Progenitor cell of endocrine pancreas (in vitro differentiated cells): ENCODE results near the gene PRUNE2. TPM values are rescaled to one million over a fixed set of nuclear protein-coding genes. Genes with fewer than 3 reads are reported as not detected.
A peak's percentile ranks its signal among the peaks of the same experiment; 100 is the strongest.

Experiments
- DNase-seq: peaks from one replicate; pipeline ENCODE4 v3.0.0; 2021; ENCODE audit warnings: low spot score; ENCODE audit not compliant: unreplicated experiment
- H3K27ac Mint-ChIP-seq: 2 replicates; pipeline ENCODE4 v1.8.0; 2021; ENCODE audit warnings: mild to moderate bottlenecking, moderate library complexity, mixed read lengths
- H3K27me3 Mint-ChIP-seq: 2 replicates; pipeline ENCODE4 v1.8.0; 2021; ENCODE audit warnings: mixed read lengths
- H3K36me3 Mint-ChIP-seq: 2 replicates; pipeline ENCODE4 v1.8.0; 2022; ENCODE audit warnings: mixed read lengths; ENCODE audit not compliant: insufficient read depth
- H3K4me1 Mint-ChIP-seq: 2 replicates; pipeline ENCODE4 v1.8.0; 2021; ENCODE audit warnings: low read depth, mixed read lengths
- H3K4me3 Mint-ChIP-seq: 2 replicates; pipeline ENCODE4 v1.8.0; 2021; ENCODE audit warnings: low read depth, mild to moderate bottlenecking, moderate library complexity, mixed read lengths
- H3K9me3 Mint-ChIP-seq: 2 replicates; pipeline ENCODE4 v1.8.0; 2021; ENCODE audit warnings: low read depth, mixed read lengths
- total RNA-seq: library from RNA; stranded (reverse); gene quantifications from 2 replicates; pipeline ENCODE4 v1.2.1, GENCODE V29; 2021
- TF ChIP-seq, protein P1 (sequence below): fragments of 200-600 bp; sonication (generic); IDR thresholded peaks from one replicate; pipeline ENCODE4 v1.5.0; 2021; ENCODE audit warnings: antibody characterized with exemption, mild to moderate bottlenecking; ENCODE audit not compliant: unreplicated experiment

PRUNE2 gene
- total RNA-seq, 1 donor from 2014 or later, result 5.6 TPM

DNA sequence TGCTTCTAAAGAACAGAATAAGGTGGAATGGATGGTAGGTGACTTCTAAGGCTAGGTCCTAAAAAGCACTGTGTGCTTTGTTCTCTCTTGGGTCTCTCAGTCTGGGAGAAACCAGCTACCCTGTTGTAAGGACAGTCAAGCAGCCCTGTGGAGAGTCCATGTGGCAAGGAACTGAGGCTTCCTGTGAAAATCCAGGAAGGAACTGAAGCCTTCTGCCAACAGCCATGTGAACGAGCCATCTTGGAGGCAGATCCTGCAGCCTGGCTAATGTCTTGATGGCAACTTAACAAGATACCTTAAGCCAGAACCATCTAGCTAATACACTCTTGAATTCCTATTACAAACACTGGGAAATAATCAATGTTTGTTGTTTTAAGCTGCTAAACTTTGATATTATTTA lies 241.8 kb downstream of the PRUNE2 start:
- Mint-ChIP-seq H3K27me3 (no peaks in the 10 kb centered on the region), H3K9me3 (peaks cover 7% of the 10 kb centered on the region), H3K4me3 (no peak overlapping the region), H3K27ac (no peak overlapping the region), H3K4me1 (peaks cover 14% of the 10 kb centered on the region), H3K36me3 (peaks cover 2% of the 10 kb centered on the region)
- DNase-seq, result no peak
- TF ChIP-seq, protein P1, sequence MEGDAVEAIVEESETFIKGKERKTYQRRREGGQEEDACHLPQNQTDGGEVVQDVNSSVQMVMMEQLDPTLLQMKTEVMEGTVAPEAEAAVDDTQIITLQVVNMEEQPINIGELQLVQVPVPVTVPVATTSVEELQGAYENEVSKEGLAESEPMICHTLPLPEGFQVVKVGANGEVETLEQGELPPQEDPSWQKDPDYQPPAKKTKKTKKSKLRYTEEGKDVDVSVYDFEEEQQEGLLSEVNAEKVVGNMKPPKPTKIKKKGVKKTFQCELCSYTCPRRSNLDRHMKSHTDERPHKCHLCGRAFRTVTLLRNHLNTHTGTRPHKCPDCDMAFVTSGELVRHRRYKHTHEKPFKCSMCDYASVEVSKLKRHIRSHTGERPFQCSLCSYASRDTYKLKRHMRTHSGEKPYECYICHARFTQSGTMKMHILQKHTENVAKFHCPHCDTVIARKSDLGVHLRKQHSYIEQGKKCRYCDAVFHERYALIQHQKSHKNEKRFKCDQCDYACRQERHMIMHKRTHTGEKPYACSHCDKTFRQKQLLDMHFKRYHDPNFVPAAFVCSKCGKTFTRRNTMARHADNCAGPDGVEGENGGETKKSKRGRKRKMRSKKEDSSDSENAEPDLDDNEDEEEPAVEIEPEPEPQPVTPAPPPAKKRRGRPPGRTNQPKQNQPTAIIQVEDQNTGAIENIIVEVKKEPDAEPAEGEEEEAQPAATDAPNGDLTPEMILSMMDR, result no peak

DNA sequence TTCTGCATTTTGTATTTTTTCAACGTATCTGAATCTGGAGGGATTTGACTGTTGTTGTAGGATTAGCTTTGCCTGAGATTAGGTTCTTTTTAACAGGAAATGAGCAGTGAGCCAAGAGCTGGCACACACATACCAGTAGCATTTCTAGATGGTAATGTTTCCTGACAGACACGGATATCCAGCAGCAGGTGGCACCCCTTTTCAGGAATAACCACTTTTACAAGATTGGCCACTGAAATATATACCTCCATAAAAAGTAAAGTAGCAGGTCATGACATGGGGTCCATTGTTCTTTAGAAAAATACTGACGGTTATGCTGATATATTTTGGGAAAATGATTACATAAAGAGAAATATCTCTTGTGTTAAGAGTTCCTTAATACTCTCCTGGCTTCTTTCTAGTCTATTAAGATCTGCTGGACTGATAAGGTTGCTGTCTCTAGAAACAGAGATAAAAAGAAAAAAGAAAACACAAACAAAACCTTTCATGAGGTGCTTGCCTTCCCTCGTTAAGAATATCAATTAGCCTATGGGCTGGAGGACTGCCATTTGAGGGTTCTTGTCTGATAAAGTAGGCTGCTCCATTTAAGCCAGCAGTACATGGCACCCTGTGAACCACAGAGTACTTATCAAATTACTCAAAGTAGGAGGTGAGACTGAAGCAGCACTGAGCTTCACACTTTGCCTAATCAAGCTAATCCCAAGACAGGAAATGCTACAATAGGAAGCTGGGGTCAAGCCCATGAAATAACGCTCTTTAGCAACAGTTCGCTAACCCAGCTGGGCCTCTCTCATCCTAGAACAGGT lies 243.2 kb downstream of the PRUNE2 start:
- Mint-ChIP-seq H3K27me3 (no peaks in the 10 kb centered on the region), H3K4me1 (peaks cover 19% of the 10 kb centered on the region), H3K27ac (no peak overlapping the region), H3K4me3 (no peak overlapping the region), H3K9me3 (peaks cover 3% of the 10 kb centered on the region), H3K36me3 (peaks cover 2% of the 10 kb centered on the region)
- DNase-seq, result no peak
- TF ChIP-seq, protein P1, result no peak

DNA sequence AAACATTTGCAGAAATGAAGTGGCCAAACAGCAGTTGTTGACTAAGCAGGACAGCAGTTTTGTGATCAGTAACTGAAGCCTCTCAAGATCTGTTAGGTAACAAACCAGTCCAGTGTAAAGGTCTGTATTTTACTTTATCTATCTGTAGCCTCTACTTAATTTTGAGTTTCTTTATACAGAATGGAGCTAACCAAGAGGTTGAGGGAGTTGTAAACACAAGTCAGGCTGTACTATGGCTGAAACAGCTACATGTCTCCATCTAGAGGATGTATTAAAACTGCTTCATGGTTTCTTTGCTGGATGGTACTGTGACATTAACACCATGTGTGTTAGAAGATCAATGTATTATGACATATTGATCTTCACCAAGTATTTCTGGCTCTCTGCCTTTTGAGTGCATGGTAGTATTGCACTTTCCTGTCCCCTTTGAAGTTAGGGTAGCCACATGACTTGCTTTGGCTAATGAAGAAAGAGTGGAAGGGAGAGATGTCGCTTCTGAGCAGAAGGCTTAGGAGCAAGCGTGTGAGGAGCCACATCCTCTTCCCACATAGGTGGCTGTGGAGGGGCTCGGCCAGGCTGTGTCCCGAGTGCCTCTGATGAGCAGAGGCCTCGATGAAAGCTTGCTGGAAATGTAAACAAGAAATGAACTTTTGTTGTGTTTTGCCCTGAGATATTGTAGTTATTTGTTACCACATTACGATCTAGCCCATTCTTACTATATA lies 247.2 kb downstream of the PRUNE2 start:
- Mint-ChIP-seq H3K9me3 (no peaks in the 10 kb centered on the region), H3K4me3 (no peak overlapping the region), H3K27me3 (no peaks in the 10 kb centered on the region), H3K36me3 (no peaks in the 10 kb centered on the region), H3K4me1 (peaks cover 14% of the 10 kb centered on the region), H3K27ac (no peak overlapping the region)
- no peak for DNase-seq
- TF ChIP-seq, protein P1, result peak; percentile 69

DNA sequence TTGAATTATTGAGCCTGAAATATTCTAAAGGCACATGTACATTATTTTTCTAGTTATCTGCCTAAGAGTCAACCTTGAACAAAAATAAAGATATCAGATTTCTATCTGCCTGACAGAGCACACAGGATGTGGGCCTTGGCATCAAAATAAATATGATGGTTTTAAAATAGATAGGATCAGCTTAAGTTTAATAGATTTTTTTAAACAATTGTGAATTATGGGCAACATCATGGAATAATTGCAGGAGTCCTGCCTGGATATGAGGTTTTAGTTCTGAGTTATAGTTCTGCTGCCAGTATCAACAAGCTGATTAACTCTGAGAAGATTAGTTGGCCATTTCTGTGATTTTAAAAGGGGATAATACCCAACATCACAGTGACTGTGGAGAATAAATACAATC lies 248.6 kb downstream of the PRUNE2 start:
- no peaks in the 10 kb centered on the region for H3K27me3 Mint-ChIP-seq
- no peak for DNase-seq
- peaks cover 6% of the 10 kb centered on the region for H3K4me1 Mint-ChIP-seq
- TF ChIP-seq, protein P1, result no peak
- no peak overlapping the region for H3K27ac Mint-ChIP-seq
- no peak overlapping the region for H3K4me3 Mint-ChIP-seq
- H3K36me3 Mint-ChIP-seq, result no peaks in the 10 kb centered on the region
- no peaks in the 10 kb centered on the region for H3K9me3 Mint-ChIP-seq

DNA sequence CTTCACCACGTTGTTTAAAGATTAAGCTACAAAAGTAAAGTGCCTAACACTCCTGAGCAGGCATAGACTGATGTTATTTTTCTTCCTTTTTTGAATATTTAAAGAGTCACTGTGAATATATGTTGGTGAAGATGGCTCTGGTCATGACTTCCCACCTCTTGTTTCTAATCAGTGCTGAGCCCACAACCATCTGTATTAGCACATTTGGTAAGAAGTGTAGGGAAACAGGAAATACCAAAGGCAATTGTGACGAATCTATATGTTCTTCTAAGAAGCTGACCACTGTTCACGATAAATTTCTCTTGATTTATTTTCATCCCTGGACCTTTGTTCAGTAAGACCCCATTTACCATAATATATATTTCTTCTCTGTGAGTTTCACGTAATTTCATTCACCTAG lies 249.9 kb downstream of the PRUNE2 start:
- Mint-ChIP-seq H3K27me3 (peaks cover 3% of the 10 kb centered on the region), H3K9me3 (no peaks in the 10 kb centered on the region), H3K4me3 (no peak overlapping the region), H3K27ac (no peak overlapping the region), H3K4me1 (peaks cover 7% of the 10 kb centered on the region), H3K36me3 (no peaks in the 10 kb centered on the region)
- DNase-seq, result no peak
- TF ChIP-seq, protein P1, result no peak
